CD8-positive, alpha-beta memory T cell (primary cell): ENCODE data around the gene RAP1B. TPM values are rescaled to one million over a fixed set of nuclear protein-coding genes. Genes with fewer than 3 reads are reported as not detected.
A peak's percentile ranks its signal among the peaks of the same experiment; 100 is the strongest.

Source experiments
- CTCF ChIA-PET: fragments of 350-600 bp; sonication (Branson Sonifier 250); formaldehyde crosslinking; loops from one replicate; lab custom pipeline; 2021; ENCODE audit warnings: antibody characterized with exemption; lab: Charles Lee
- POLR2A ChIA-PET: fragments of 350-600 bp; sonication (Branson Sonifier 250); formaldehyde crosslinking; loops from one replicate; lab custom pipeline; 2021; ENCODE audit warnings: antibody characterized with exemption; lab: Charles Lee
- DNase-seq, 5 donors: peaks; one replicate each; pipeline versions ENCODE4 v3.0.0 to v3.0.0-alpha.2; 2020 to 2022; ENCODE audit warnings: mixed read lengths in 1 of 5
- H3K27ac ChIP-seq: one replicate; pipeline ENCODE4 v1.7.0; 2013; ENCODE audit warnings: low read depth, mild to moderate bottlenecking, low read length, moderate library complexity
- H3K27me3 ChIP-seq: 2 replicates; pipeline ENCODE4 v1.7.0; 2013; ENCODE audit warnings: low read length, mild to moderate bottlenecking; ENCODE audit not compliant: insufficient read depth, poor library complexity, severe bottlenecking
- H3K36me3 ChIP-seq: 2 replicates; pipeline ENCODE4 v1.7.0; 2013; ENCODE audit warnings: mild to moderate bottlenecking, low read length, moderate library complexity; ENCODE audit not compliant: insufficient read depth
- H3K4me1 ChIP-seq: 2 replicates; pipeline ENCODE4 v1.7.0; 2013; ENCODE audit warnings: mild to moderate bottlenecking, low read length, moderate library complexity; ENCODE audit not compliant: insufficient read depth
- H3K4me3 ChIP-seq: 2 replicates; pipeline ENCODE4 v1.7.0; 2013; ENCODE audit warnings: mild to moderate bottlenecking, low read length
- H3K9me3 ChIP-seq: 2 replicates; pipeline ENCODE4 v1.7.0; 2013; ENCODE audit warnings: mild to moderate bottlenecking, low read length
- H3K27ac Mint-ChIP-seq, 8 donors: one replicate each; pipeline ENCODE4 v1.8.0; 2020 to 2021; ENCODE audit warnings: mixed read lengths in 8 of 8, mild to moderate bottlenecking in 6 of 8, inconsistent platforms in 3 of 8, moderate library complexity in 3 of 8
- H3K27me3 Mint-ChIP-seq, 2 donors: one replicate each; pipeline ENCODE4 v1.8.0; 2020 to 2021; ENCODE audit warnings: mixed read lengths in 2 of 2, mild to moderate bottlenecking in 1 of 2, moderate library complexity in 1 of 2
- H3K36me3 Mint-ChIP-seq, 3 donors: one replicate each; pipeline ENCODE4 v1.8.0; 2020 to 2021; ENCODE audit warnings: mixed read lengths in 3 of 3, inconsistent platforms in 1 of 3, mild to moderate bottlenecking in 1 of 3
- H3K4me1 Mint-ChIP-seq, 3 donors: one replicate each; pipeline ENCODE4 v1.8.0; 2020 to 2021; ENCODE audit warnings: mixed read lengths in 3 of 3, inconsistent platforms in 1 of 3, mild to moderate bottlenecking in 1 of 3
- H3K4me3 Mint-ChIP-seq, 7 donors: one replicate each; pipeline ENCODE4 v1.8.0; 2020 to 2021; ENCODE audit warnings: mixed read lengths in 7 of 7, mild to moderate bottlenecking in 6 of 7, moderate library complexity in 4 of 7, inconsistent platforms in 2 of 7
- H3K9me3 Mint-ChIP-seq, 5 donors: one replicate each; pipeline ENCODE4 v1.8.0; 2020 to 2022; ENCODE audit warnings: mixed read lengths in 5 of 5, mild to moderate bottlenecking in 3 of 5, moderate library complexity in 2 of 5, inconsistent platforms in 1 of 5
- polyA plus RNA-seq: library from polyadenylated mRNA; unstranded; fragments of 300-500 nt; fragmentation: Illumina TruSeq; gene quantifications from one replicate; pipeline ENCODE4 v1.2.3, GENCODE V29; 2021
- total RNA-seq, 2 experiments: library from RNA; stranded (reverse); gene quantifications; one replicate each; pipeline ENCODE4 v1.2.3, GENCODE V29; 2021

The RAP1B gene
- total and polyA plus RNA-seq, 3 experiments from 2014 or later = 271 to 589 (median 281) TPM

GRCh38 chr12:68611094-68611805, 551 bp downstream of the RAP1B start:
- Histone ChIP-seq H3K27me3 (no peaks in the 10 kb centered on the region), H3K4me3 (peak overlapping the region; percentile 64), H3K9me3 (no peaks in the 10 kb centered on the region), H3K27ac (peak overlapping the region; percentile 80), H3K4me1 (peaks cover 30% of the 10 kb centered on the region), H3K36me3 (no peaks in the 10 kb centered on the region)
- ChIA-PET CTCF (interaction anchor here (1.0 to 1.8 kb wide), 7 partner anchors 17 to 252 kb away, joined by 3 to 5 read pairs (median 3); no protein-coding TSS in a partner anchor), POLR2A (interaction anchor here (0.8 to 3.6 kb wide), 19 partner anchors 17 to 280 kb away, joined by 3 to 28 read pairs (median 6); partner anchors contain the start of genes MDM1, MDM2 and SLC35E3)
- Mint-ChIP-seq H3K9me3 (no peaks in the 10 kb centered on the region), H3K4me1 (peaks cover 42 to 55% (median 53%) of the 10 kb centered on the region in 3 donors), H3K4me3 (peak overlapping the region; percentile 91 to 98 (median 96)), H3K36me3 (peaks cover 6 to 42% (median 8%) of the 10 kb centered on the region in 3 donors), H3K27me3 (no peaks in the 10 kb centered on the region), H3K27ac (peak overlapping the region; percentile 89 to 99 (median 96))
- DNase-seq = peak; percentile 31 to 67 (median 59)

- ChIA-PET CTCF (interaction anchor here (1.0 to 1.2 kb wide), 2 partner anchors 17 to 115 kb away, joined by 3 read pairs; no protein-coding TSS in a partner anchor), POLR2A (interaction anchor here (0.7 to 3.6 kb wide), 12 partner anchors 17 to 280 kb away, joined by 3 to 28 read pairs (median 8); partner anchors contain the start of genes MDM1 and MDM2)
- H3K4me1 ChIP-seq = peaks cover 35% of the 10 kb centered on the region
- peak overlapping the region; percentile 80 for H3K27ac ChIP-seq
- H3K9me3 ChIP-seq = no peaks in the 10 kb centered on the region
- peak overlapping the region; percentile 91 to 98 (median 96) for H3K4me3 Mint-ChIP-seq
- H3K27ac Mint-ChIP-seq = peak overlapping the region; percentile 89 to 98 (median 96)
- peak overlapping the region; percentile 64 for H3K4me3 ChIP-seq
- H3K4me1 Mint-ChIP-seq = peaks cover 44 to 60% (median 57%) of the 10 kb centered on the region in 3 donors
- no peaks in the 10 kb centered on the region for H3K36me3 ChIP-seq
- no peaks in the 10 kb centered on the region for H3K27me3 ChIP-seq
- H3K9me3 Mint-ChIP-seq = no peaks in the 10 kb centered on the region
- H3K27me3 Mint-ChIP-seq = no peaks in the 10 kb centered on the region
- peaks cover 6 to 42% (median 8%) of the 10 kb centered on the region in 3 donors for H3K36me3 Mint-ChIP-seq
- DNase-seq = no peak
Observed at GRCh38 chr12:68611806-68612160, 1.1 kb downstream of the RAP1B start.

- Mint-ChIP-seq H3K27ac (peak overlapping the region; percentile 89 to 98 (median 96)), H3K27me3 (no peaks in the 10 kb centered on the region), H3K36me3 (peaks cover 6 to 44% (median 8%) of the 10 kb centered on the region in 3 donors), H3K4me3 (peak overlapping the region; percentile 91 to 98 (median 96)), H3K4me1 (peaks cover 46 to 64% (median 62%) of the 10 kb centered on the region in 3 donors), H3K9me3 (no peaks in the 10 kb centered on the region)
- peaks cover 38% of the 10 kb centered on the region for H3K4me1 ChIP-seq
- no peaks in the 10 kb centered on the region for H3K36me3 ChIP-seq
- no peaks in the 10 kb centered on the region for H3K27me3 ChIP-seq
- H3K9me3 ChIP-seq = no peaks in the 10 kb centered on the region
- H3K4me3 ChIP-seq = peak overlapping the region; percentile 64
- no peak for DNase-seq
- H3K27ac ChIP-seq = peak overlapping the region; percentile 80
- ChIA-PET CTCF (interaction anchor here (0.8 to 1.4 kb wide), 5 partner anchors 38 to 253 kb away, joined by 3 to 6 read pairs (median 3); no protein-coding TSS in a partner anchor), POLR2A (interaction anchor here (0.6 to 3.6 kb wide), 11 partner anchors 20 to 247 kb away, joined by 3 to 22 read pairs (median 4); partner anchors contain the start of gene MDM2)
Observed at GRCh38 chr12:68612202-68612601, 1.5 kb downstream of the RAP1B start.

GRCh38 chr12:68612697-68613096, 2.0 kb downstream of the RAP1B start:
- Histone ChIP-seq H3K4me3 (peak overlapping the region; percentile 64), H3K36me3 (no peaks in the 10 kb centered on the region), H3K4me1 (peaks cover 42% of the 10 kb centered on the region), H3K9me3 (no peaks in the 10 kb centered on the region), H3K27ac (peak overlapping the region; percentile 80), H3K27me3 (no peaks in the 10 kb centered on the region)
- Mint-ChIP-seq H3K36me3 (peaks cover 6 to 49% (median 8%) of the 10 kb centered on the region in 3 donors), H3K4me1 (peaks cover 51 to 67% (median 66%) of the 10 kb centered on the region in 3 donors), H3K27ac (peak overlapping the region; percentile 89 to 98 (median 96)), H3K27me3 (no peaks in the 10 kb centered on the region), H3K4me3 (peak overlapping the region; percentile 91 to 98 (median 96)), H3K9me3 (no peaks in the 10 kb centered on the region)
- ChIA-PET CTCF (interaction anchor here (0.8 to 1.4 kb wide), 6 partner anchors 26 to 253 kb away, joined by 3 to 6 read pairs (median 3); no protein-coding TSS in a partner anchor), POLR2A (interaction anchor here (0.6 to 3.6 kb wide), 9 partner anchors 21 to 247 kb away, joined by 3 to 22 read pairs (median 4); partner anchors contain the start of gene MDM2)
- peak in 2 of 5 donors; percentile 27 to 49 for DNase-seq

GRCh38 chr12:68613209-68613904, 2.7 kb downstream of the RAP1B start:
- Histone ChIP-seq H3K36me3 (no peaks in the 10 kb centered on the region), H3K27ac (peak overlapping the region; percentile 80), H3K9me3 (no peaks in the 10 kb centered on the region), H3K4me3 (peak overlapping the region; percentile 64), H3K4me1 (peaks cover 49% of the 10 kb centered on the region), H3K27me3 (no peaks in the 10 kb centered on the region)
- Mint-ChIP-seq H3K27me3 (no peaks in the 10 kb centered on the region), H3K36me3 (peaks cover 6 to 53% (median 8%) of the 10 kb centered on the region in 3 donors), H3K4me1 (peaks cover 49 to 67% (median 67%) of the 10 kb centered on the region in 3 donors), H3K4me3 (peak overlapping the region; percentile 91 to 98 (median 96)), H3K27ac (peak overlapping the region; percentile 89 to 98 (median 96)), H3K9me3 (no peaks in the 10 kb centered on the region)
- peak; percentile 18 to 66 (median 40) for DNase-seq
- ChIA-PET CTCF (interaction anchor here (0.8 to 1.4 kb wide), 6 partner anchors 26 to 254 kb away, joined by 3 to 6 read pairs (median 3); no protein-coding TSS in a partner anchor), POLR2A (interaction anchor here (0.6 to 3.6 kb wide), 7 partner anchors 21 to 248 kb away, joined by 3 to 22 read pairs (median 4); partner anchors contain the start of gene MDM2)

- peak overlapping the region; percentile 10 to 96 (median 87) for H3K27ac Mint-ChIP-seq
- ChIA-PET CTCF (interaction anchor here (1.6 kb wide), 1 partner anchor 256 kb away, joined by 3 read pairs; no protein-coding TSS in a partner anchor), POLR2A (interaction anchor here (2.0 kb wide), 1 partner anchor 75 kb away, joined by 7 read pairs; no protein-coding TSS in a partner anchor)
- no peak overlapping the region for H3K27ac ChIP-seq
- no peak for DNase-seq
- H3K4me3 ChIP-seq = peak overlapping the region; percentile 64
- H3K27me3 Mint-ChIP-seq = peaks cover 0 to 1% of the 10 kb centered on the region in 2 donors
- H3K4me1 ChIP-seq = peaks cover 57% of the 10 kb centered on the region
- no peaks in the 10 kb centered on the region for H3K27me3 ChIP-seq
- H3K36me3 Mint-ChIP-seq = peaks cover 6 to 61% (median 8%) of the 10 kb centered on the region in 3 donors
- no peaks in the 10 kb centered on the region for H3K36me3 ChIP-seq
- H3K9me3 Mint-ChIP-seq = no peaks in the 10 kb centered on the region
- peak overlapping the region; percentile 84 to 98 (median 96) for H3K4me3 Mint-ChIP-seq
- H3K9me3 ChIP-seq = no peaks in the 10 kb centered on the region
- peaks cover 57 to 75% (median 75%) of the 10 kb centered on the region in 3 donors for H3K4me1 Mint-ChIP-seq
Observed at GRCh38 chr12:68614105-68614679, 3.5 kb downstream of the RAP1B start.

DNA sequence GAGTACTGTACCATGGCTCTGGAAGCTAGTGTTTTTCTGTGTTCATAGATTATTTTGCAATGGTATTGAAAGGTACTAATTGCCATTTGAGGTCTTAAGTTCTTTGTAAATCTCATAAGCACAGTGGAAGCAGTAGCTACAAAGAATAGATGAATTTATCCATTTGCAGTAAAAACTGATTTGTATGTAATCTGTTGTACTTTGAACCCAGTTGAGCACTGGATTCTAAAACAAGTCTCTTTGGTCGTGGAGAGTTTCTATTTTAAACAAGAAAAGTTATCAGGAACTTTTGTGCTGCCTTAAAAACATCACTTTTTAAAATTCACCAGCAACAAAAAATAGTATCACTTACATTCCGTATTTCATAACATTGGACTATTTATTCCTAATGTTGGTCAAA, 4.1 kb downstream of the RAP1B start:
- Histone ChIP-seq H3K27ac (no peak overlapping the region), H3K36me3 (no peaks in the 10 kb centered on the region), H3K4me1 (peaks cover 58% of the 10 kb centered on the region), H3K27me3 (no peaks in the 10 kb centered on the region), H3K9me3 (no peaks in the 10 kb centered on the region), H3K4me3 (peak overlapping the region; percentile 64)
- DNase-seq = no peak
- H3K4me1 Mint-ChIP-seq = peaks cover 60 to 79% (median 79%) of the 10 kb centered on the region in 3 donors
- ChIA-PET CTCF (interaction anchor here (1.6 kb wide), 1 partner anchor 256 kb away, joined by 3 read pairs; no protein-coding TSS in a partner anchor), POLR2A (no interaction called here)
- H3K27me3 Mint-ChIP-seq = peaks cover 0 to 1% of the 10 kb centered on the region in 2 donors
- H3K27ac Mint-ChIP-seq = peak overlapping the region; percentile 10 to 96 (median 87)
- peaks cover 6 to 64% (median 8%) of the 10 kb centered on the region in 3 donors for H3K36me3 Mint-ChIP-seq
- no peaks in the 10 kb centered on the region for H3K9me3 Mint-ChIP-seq
- peak overlapping the region; percentile 84 to 98 (median 96) for H3K4me3 Mint-ChIP-seq
